ENCODE data around the gene DCLK1. TPM values are rescaled to one million over a fixed set of nuclear protein-coding genes. Genes with fewer than 3 reads are reported as not detected.

DCLK1 gene
- total RNA-seq, 1 experiment from 2014 or later, result not detected

DNA sequence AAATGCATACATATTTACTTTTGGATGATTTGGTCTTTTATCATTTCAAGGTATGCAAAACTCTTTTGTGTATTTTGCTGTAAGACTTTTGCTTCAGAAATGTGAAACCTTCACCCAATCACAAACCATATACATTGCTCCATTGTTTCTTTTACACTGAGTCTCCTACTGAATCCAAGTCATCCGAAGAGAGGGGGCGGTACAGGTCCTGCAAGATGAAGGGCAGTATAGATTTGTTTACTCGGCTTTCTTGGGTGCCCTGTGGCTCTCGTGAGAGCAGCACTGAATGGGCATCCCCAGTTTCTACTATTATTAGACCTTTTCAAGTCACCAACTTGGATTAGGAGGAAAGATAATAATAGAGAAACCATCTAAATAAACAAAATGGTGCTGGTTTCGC is 280.6 kb downstream of the DCLK1 start:
- H3K9me3 ChIP-seq, result no peaks in the 10 kb centered on the region
- DNase-seq, result no peak
- H3K36me3 ChIP-seq (ENCODE audit: control insufficient read depth, insufficient read depth, low read length), result no peaks in the 10 kb centered on the region
- Mint-ChIP-seq H3K36me3 (ENCODE audit: insufficient read depth, unreplicated experiment) (no peaks in the 10 kb centered on the region), H3K27me3 (ENCODE audit: insufficient read depth, unreplicated experiment) (peaks cover 8% of the 10 kb centered on the region), H3K4me1 (ENCODE audit: low read depth, unreplicated experiment) (no peaks in the 10 kb centered on the region), H3K27ac (ENCODE audit: unreplicated experiment) (no peak overlapping the region), H3K4me3 (ENCODE audit: unreplicated experiment) (no peak overlapping the region), H3K9me3 (ENCODE audit: unreplicated experiment) (no peaks in the 10 kb centered on the region)
- no peaks in the 10 kb centered on the region for H3K27me3 ChIP-seq (replicated peaks; ENCODE audit: control insufficient read depth, insufficient read depth, low read length)
- ChIA-PET POLR2A (no interaction called here), CTCF (no interaction called here)
- no peak overlapping the region for H3K4me3 ChIP-seq (ENCODE audit: low read depth, low read length)
- no peaks in the 10 kb centered on the region for H3K4me1 ChIP-seq
- no TSS peak for BruUV-seq (replicated peaks)
- intact Hi-C loops (cut with micrococcal nuclease; ENCODE audit: unreplicated experiment), result no loop called here
- TF ChIP-seq, protein P1, sequence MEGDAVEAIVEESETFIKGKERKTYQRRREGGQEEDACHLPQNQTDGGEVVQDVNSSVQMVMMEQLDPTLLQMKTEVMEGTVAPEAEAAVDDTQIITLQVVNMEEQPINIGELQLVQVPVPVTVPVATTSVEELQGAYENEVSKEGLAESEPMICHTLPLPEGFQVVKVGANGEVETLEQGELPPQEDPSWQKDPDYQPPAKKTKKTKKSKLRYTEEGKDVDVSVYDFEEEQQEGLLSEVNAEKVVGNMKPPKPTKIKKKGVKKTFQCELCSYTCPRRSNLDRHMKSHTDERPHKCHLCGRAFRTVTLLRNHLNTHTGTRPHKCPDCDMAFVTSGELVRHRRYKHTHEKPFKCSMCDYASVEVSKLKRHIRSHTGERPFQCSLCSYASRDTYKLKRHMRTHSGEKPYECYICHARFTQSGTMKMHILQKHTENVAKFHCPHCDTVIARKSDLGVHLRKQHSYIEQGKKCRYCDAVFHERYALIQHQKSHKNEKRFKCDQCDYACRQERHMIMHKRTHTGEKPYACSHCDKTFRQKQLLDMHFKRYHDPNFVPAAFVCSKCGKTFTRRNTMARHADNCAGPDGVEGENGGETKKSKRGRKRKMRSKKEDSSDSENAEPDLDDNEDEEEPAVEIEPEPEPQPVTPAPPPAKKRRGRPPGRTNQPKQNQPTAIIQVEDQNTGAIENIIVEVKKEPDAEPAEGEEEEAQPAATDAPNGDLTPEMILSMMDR (IDR thresholded peaks at IDR 0.05; ENCODE audit: insufficient read depth in 1 of 2, low read depth in 1 of 2, low read length in 1 of 2, severe bottlenecking in 1 of 2, unreplicated experiment in 1 of 2), result no peak

DNA sequence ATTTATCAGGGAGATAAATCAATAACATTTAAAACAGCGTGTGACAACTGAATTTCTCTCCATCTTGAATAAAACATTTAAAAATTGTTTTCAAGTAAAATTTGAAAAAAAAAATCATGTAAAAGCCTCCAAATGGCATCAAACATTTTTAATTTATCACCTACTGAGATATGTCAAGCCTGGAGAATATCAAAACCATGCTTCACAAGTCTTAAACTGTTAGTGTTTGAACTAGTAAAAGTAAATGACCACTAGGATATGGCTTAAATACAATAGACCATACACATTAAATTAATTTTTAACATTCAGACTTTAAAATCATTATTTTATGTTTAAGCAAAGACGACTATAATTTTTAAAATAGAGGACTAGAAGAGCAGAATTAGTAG is 281.9 kb downstream of the DCLK1 start:
- POLR2A ChIA-PET, result no interaction called here
- Mint-ChIP-seq H3K27ac (ENCODE audit: unreplicated experiment) (no peak overlapping the region), H3K36me3 (ENCODE audit: insufficient read depth, unreplicated experiment) (no peaks in the 10 kb centered on the region), H3K27me3 (ENCODE audit: insufficient read depth, unreplicated experiment) (peaks cover 8% of the 10 kb centered on the region), H3K4me3 (ENCODE audit: unreplicated experiment) (no peak overlapping the region), H3K9me3 (ENCODE audit: unreplicated experiment) (no peaks in the 10 kb centered on the region), H3K4me1 (ENCODE audit: low read depth, unreplicated experiment) (no peaks in the 10 kb centered on the region)
- CTCF ChIA-PET, result no interaction called here
- BruUV-seq (replicated peaks), result no TSS peak
- no peaks in the 10 kb centered on the region for H3K36me3 ChIP-seq (ENCODE audit: control insufficient read depth, insufficient read depth, low read length)
- DNase-seq, result no peak
- intact Hi-C loops (cut with micrococcal nuclease; ENCODE audit: unreplicated experiment), result no loop called here
- TF ChIP-seq, protein P1 (IDR thresholded peaks at IDR 0.05; ENCODE audit: insufficient read depth in 1 of 2, low read depth in 1 of 2, low read length in 1 of 2, severe bottlenecking in 1 of 2, unreplicated experiment in 1 of 2), result no peak
- no peaks in the 10 kb centered on the region for H3K27me3 ChIP-seq (replicated peaks; ENCODE audit: control insufficient read depth, insufficient read depth, low read length)
- no peaks in the 10 kb centered on the region for H3K4me1 ChIP-seq
- H3K9me3 ChIP-seq, result no peaks in the 10 kb centered on the region
- H3K4me3 ChIP-seq (ENCODE audit: low read depth, low read length), result no peak overlapping the region

DNA sequence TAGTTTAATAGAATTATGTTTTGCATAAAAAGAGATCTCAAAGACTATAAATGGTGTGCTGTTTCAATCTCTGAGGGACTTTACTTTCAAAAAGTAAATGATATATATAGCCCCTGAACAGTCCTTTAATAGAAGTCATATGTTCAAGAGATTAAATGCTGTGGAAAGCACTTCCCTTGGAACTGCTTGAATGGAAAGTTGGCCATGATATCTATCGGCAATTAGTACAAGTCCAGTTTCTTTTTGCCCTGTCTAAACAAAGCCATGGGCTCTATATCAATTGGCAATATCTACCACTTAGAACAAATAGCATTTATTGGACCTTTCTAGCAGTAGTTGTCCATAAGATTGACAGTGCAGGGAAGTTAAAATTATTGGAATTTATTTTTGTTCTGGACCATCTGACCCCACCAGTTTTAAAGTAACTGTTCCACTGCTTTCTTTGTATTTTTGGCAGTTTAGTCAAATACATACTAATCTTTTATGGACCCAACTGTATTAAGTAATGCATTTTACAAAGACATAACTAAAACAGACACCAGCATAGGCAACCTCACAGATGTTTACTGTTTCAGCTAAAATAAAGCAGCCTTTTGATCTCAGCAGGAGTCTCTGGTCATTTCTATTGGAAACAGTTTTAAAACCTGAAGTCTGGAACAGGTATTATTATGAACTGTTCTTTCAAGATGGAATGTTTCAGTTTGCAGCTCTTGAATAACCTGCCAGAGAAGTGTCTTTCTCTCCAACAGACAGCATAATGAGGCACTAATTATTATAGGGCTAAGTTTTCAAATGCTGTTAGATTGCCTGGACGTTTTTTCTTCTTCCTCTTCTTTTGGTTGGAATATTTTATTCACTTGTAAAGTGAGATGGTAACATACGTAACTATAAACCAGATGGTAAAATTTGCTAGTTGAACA is 282.6 kb downstream of the DCLK1 start:
- no peaks in the 10 kb centered on the region for H3K9me3 Mint-ChIP-seq (ENCODE audit: unreplicated experiment)
- ChIA-PET POLR2A (no interaction called here), CTCF (no interaction called here)
- BruUV-seq (replicated peaks), result no TSS peak
- Histone ChIP-seq H3K4me1 (no peaks in the 10 kb centered on the region), H3K27me3 (replicated peaks; ENCODE audit: control insufficient read depth, insufficient read depth, low read length) (no peaks in the 10 kb centered on the region), H3K36me3 (ENCODE audit: control insufficient read depth, insufficient read depth, low read length) (no peaks in the 10 kb centered on the region), H3K9me3 (no peaks in the 10 kb centered on the region), H3K4me3 (ENCODE audit: low read depth, low read length) (no peak overlapping the region)
- peaks cover 3% of the 10 kb centered on the region for H3K27me3 Mint-ChIP-seq (ENCODE audit: insufficient read depth, unreplicated experiment)
- H3K4me3 Mint-ChIP-seq (ENCODE audit: unreplicated experiment), result no peak overlapping the region
- H3K4me1 Mint-ChIP-seq (ENCODE audit: low read depth, unreplicated experiment), result no peaks in the 10 kb centered on the region
- intact Hi-C loops (cut with micrococcal nuclease; ENCODE audit: unreplicated experiment), result no loop called here
- DNase-seq, result no peak
- no peak overlapping the region for H3K27ac Mint-ChIP-seq (ENCODE audit: unreplicated experiment)
- TF ChIP-seq, protein P1 (IDR thresholded peaks at IDR 0.05; ENCODE audit: insufficient read depth in 1 of 2, low read depth in 1 of 2, low read length in 1 of 2, severe bottlenecking in 1 of 2, unreplicated experiment in 1 of 2), result no peak
- no peaks in the 10 kb centered on the region for H3K36me3 Mint-ChIP-seq (ENCODE audit: insufficient read depth, unreplicated experiment)
